GM18505 (cell line): Measurements from ENCODE around the gene RYK.

Source experiments
- ATAC-seq: cut with Tn5 transposase; IDR thresholded peaks from one replicate; pipeline ENCODE4 v1.9.1; 2021; ENCODE audit not compliant: unreplicated experiment
- POLR2A ChIP-seq: IDR thresholded peaks from 4 replicates; pipeline ENCODE4 v1.6.1; 2011; ENCODE audit warnings: borderline replicate concordance; ENCODE audit not compliant: insufficient read depth, insufficient read length; ENCODE audit errors: extremely low read depth

RYK gene

DNA sequence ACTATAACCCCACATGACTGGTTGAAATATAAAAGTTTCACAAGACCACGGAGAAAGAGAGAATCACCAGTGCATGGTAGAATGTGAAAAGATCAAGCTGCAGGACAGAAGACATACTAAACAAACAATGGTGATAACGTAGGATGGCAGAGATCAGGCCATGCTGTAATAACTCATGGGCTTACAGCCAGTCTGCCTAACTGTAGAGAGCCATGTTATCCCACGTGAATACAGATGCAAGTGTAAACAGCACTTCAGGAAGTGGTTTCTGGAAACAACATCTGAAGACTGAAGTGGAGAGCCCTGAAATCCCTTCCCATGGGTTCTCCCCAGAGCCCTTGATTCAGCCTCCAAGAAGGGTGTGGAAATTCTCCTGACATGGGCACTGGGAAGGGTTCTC, 117.7 kb downstream of the RYK start:
- no peak for ATAC-seq
- no peak for TF ChIP-seq POLR2A

DNA sequence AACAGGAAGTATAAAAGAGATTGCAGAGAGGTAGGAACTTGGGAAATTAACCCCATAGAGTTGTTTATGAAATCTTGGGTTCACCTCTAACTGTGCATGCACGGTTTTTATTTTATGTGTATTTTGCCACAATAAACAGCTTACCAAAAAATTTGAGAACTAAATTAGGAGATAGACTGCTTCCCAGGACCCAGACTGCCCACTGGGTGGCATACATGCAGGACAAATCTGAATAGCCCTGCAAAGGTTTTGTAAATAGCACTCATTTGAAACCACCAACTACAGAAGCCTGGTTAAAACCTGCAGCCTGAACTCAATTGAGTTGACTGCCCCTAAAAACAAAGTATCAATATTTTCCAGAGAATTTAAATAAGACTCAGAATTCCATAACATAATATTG, 124.5 kb downstream of the RYK start:
- ATAC-seq = no peak
- no peak for TF ChIP-seq POLR2A

DNA sequence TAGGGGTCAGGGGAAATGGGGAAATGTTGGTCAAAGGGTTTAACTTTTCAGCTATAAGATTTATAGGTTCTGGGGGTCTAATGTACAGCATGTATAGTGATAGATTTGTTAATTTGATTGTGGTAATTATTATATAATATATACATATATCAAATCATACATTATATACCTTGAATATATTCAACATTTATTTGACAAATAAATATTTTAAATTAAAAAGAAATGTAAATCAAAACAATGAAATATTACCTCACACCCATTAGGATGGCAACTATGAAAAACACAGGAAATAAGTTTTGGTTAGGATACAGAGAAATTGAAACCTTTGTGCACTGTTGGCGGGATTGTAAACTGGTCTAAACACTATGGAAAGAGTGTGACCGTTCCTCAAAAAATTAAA, 135.9 kb downstream of the RYK start:
- ATAC-seq = no peak

DNA sequence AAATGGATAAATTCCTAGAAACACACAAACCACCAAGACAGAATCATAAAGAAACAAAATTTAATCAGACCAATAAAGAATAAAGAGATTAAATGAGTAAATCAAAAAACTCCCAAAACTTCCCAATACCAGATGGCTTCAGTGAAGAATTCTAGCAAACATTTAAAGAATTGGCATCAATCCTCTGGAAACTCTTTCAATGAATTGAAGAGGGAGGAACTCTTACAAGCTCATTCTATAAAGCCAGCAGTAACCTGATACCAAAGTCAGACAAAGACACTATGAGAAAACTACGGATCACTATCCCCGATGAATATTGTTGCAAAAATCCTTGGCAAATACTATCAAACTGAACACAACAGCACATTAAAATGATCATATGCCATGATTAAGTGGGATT, 139.0 kb downstream of the RYK start:
- no peak for TF ChIP-seq POLR2A
- no peak for ATAC-seq

More for the DNA sequence above, 135.9 kb downstream of the RYK start:
- no peak for TF ChIP-seq POLR2A

DNA sequence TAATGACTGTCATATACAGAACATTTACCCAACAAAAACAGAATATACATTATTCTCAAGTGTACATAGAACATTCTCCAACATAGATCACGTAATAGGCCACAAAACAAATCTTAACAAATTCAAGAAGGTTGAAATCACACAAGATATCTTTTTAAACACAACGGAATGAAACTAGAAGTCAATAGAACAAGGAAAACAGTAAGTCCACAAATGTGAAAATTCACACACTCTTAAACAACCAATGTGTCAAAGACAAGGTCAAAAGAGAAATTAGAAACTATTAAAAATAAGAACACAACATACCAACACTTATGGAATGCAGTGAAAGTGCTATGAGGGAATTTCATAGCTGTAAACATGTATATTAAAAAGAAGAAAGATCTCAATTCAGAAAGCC, 139.7 kb downstream of the RYK start:
- ATAC-seq = no peak
- no peak for TF ChIP-seq POLR2A
